ENCODE measurements around the gene UBE2I.

DNA sequence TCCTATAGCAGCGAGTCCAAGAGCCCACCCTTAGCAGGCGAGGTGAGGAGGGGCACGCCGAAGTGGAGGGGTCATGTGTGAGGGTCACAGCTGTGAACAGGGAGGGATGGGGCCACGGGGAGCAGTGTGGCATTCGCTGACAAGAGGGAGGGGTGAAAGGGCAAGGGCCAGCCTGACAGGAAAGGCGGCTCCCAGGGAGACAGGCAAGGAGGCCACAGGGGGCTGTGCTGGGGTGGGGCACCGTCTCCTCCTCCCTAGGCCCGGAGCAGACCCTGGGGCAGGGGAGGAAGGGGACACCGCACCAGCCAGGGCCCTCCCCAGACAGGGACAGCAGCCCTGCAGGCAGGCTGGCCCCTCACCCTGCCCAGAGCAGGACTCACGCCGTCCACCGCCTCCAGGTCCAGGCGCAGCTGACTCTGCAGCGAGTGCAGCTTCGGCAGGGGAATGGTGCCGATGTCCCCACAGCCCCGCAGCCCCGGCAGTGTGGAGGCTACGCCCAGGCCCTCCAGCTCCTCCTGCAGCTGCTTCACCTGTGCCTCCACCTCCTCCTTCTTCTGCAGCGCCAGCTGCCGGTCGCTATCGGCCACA lies 57.4 kb downstream of the UBE2I start:
- TF ChIP-seq, protein P1, sequence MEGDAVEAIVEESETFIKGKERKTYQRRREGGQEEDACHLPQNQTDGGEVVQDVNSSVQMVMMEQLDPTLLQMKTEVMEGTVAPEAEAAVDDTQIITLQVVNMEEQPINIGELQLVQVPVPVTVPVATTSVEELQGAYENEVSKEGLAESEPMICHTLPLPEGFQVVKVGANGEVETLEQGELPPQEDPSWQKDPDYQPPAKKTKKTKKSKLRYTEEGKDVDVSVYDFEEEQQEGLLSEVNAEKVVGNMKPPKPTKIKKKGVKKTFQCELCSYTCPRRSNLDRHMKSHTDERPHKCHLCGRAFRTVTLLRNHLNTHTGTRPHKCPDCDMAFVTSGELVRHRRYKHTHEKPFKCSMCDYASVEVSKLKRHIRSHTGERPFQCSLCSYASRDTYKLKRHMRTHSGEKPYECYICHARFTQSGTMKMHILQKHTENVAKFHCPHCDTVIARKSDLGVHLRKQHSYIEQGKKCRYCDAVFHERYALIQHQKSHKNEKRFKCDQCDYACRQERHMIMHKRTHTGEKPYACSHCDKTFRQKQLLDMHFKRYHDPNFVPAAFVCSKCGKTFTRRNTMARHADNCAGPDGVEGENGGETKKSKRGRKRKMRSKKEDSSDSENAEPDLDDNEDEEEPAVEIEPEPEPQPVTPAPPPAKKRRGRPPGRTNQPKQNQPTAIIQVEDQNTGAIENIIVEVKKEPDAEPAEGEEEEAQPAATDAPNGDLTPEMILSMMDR (IDR thresholded peaks at IDR 0.05), result no peak
- no peak for TF ChIP-seq ZFX (IDR thresholded peaks at IDR 0.05; ENCODE audit: borderline replicate concordance)
